Ishikawa (cell line): ENCODE measurements around the gene INTS6.

Experiments used
- CEBPB ChIP-seq: IDR thresholded peaks from 2 replicates; pipeline ENCODE4 v1.6.1; 2012
- CREB1 ChIP-seq: IDR thresholded peaks from 2 replicates; pipeline ENCODE4 v1.6.1; 2012; ENCODE audit warnings: low read depth
- EGR1 ChIP-seq: IDR thresholded peaks from 2 replicates; pipeline ENCODE4 v1.6.1; 2012
- EP300 ChIP-seq: IDR thresholded peaks from 2 replicates; pipeline ENCODE4 v1.6.1; 2012; ENCODE audit warnings: borderline replicate concordance
- FOXM1 ChIP-seq: IDR thresholded peaks from 2 replicates; pipeline ENCODE4 v1.6.1; 2012; ENCODE audit warnings: low read depth, borderline replicate concordance
- MAX ChIP-seq: IDR thresholded peaks from 2 replicates; pipeline ENCODE4 v1.6.1; 2012
- NFIC ChIP-seq: IDR thresholded peaks from 2 replicates; pipeline ENCODE4 v1.6.1; 2012
- RAD21 ChIP-seq: IDR thresholded peaks from 2 replicates; pipeline ENCODE4 v1.6.1; 2012; ENCODE audit warnings: low read depth
- REST ChIP-seq: IDR thresholded peaks from 2 replicates; pipeline ENCODE4 v1.6.1; 2012; ENCODE audit warnings: low read depth, mild to moderate bottlenecking
- TAF1 ChIP-seq: IDR thresholded peaks from 2 replicates; pipeline ENCODE4 v1.6.1; 2012; ENCODE audit warnings: low read depth, mild to moderate bottlenecking
- TCF12 ChIP-seq: IDR thresholded peaks from 2 replicates; pipeline ENCODE4 v1.6.1; 2012; ENCODE audit warnings: low read depth
- TEAD4 ChIP-seq: IDR thresholded peaks from 2 replicates; pipeline ENCODE4 v1.6.1; 2012
- USF1 ChIP-seq: IDR thresholded peaks from 2 replicates; pipeline ENCODE4 v1.6.1; 2012
- YY1 ChIP-seq: IDR thresholded peaks from 2 replicates; pipeline ENCODE4 v1.6.1; 2012; ENCODE audit warnings: low read depth
- ZBTB7A ChIP-seq: IDR thresholded peaks from 2 replicates; pipeline ENCODE4 v1.6.1; 2012; ENCODE audit warnings: low read depth

INTS6 gene

GRCh38 chr13:51396352-51396751 lies 56.5 kb downstream of the INTS6 start:
- no peak for TF ChIP-seq YY1
- TF ChIP-seq ZBTB7A: no peak
- no peak for TF ChIP-seq EP300
- no peak for TF ChIP-seq RAD21
- no peak for TF ChIP-seq USF1
- no peak for TF ChIP-seq MAX
- TF ChIP-seq TCF12: no peak

- TF ChIP-seq USF1: no peak
- TF ChIP-seq EGR1: no peak
- no peak for TF ChIP-seq RAD21
- TF ChIP-seq TAF1: no peak
- no peak for TF ChIP-seq CREB1
- TF ChIP-seq ZBTB7A: no peak
- TF ChIP-seq YY1: no peak
- TF ChIP-seq CEBPB: no peak
Observed at GRCh38 chr13:51394724-51395123, 58.1 kb downstream of the INTS6 start.

- TF ChIP-seq CEBPB: no peak
- TF ChIP-seq TCF12: no peak
- TF ChIP-seq RAD21: no peak
- TF ChIP-seq EGR1: no peak
- TF ChIP-seq EP300: no peak
- TF ChIP-seq REST: no peak
- no peak for TF ChIP-seq ZBTB7A
- TF ChIP-seq YY1: no peak
- TF ChIP-seq MAX: no peak
- no peak for TF ChIP-seq TAF1
- TF ChIP-seq NFIC: no peak
- no peak for TF ChIP-seq TEAD4
Observed at GRCh38 chr13:51385114-51385513, 67.7 kb downstream of the INTS6 start.

GRCh38 chr13:51380269-51380668 lies 72.6 kb downstream of the INTS6 start:
- no peak for TF ChIP-seq YY1
- TF ChIP-seq NFIC: no peak

- TF ChIP-seq CREB1 (no peak), YY1 (no peak), TCF12 (no peak), ZBTB7A (no peak), RAD21 (no peak), EP300 (no peak), TAF1 (no peak), FOXM1 (no peak), USF1 (no peak), NFIC (no peak), TEAD4 (no peak), REST (no peak), CEBPB (no peak), EGR1 (no peak), MAX (no peak)
Observed at GRCh38 chr13:51373451-51373850, 79.4 kb downstream of the INTS6 start.

GRCh38 chr13:51371768-51372399 lies 81.0 kb downstream of the INTS6 start:
- TF ChIP-seq REST (no peak), CREB1 (no peak), NFIC (no peak)
